Pancreas (tissue), 10 donors: ENCODE results near the gene OSTF1. TPM values are rescaled to one million over a fixed set of nuclear protein-coding genes. Genes with fewer than 3 reads are reported as not detected.
A peak's percentile ranks its signal among the peaks of the same experiment; 100 is the strongest.

ENCODE experiments used
- ATAC-seq, 4 donors: fragments of 200-7000 bp; cut with Tn5 transposase; one replicate each; pipeline versions ENCODE4 v1.8.0 to v1.9.1; 2020; ENCODE audit warnings: mild to moderate bottlenecking in 4 of 4, moderate library complexity in 4 of 4
- DNase-seq, 6 donors: peaks; one replicate each; pipeline ENCODE4 v3.0.0-alpha.2; 2020
- FAIRE-seq: peaks from 2 replicates; lab custom pipeline; 2012; peaks lifted over from hg19 to GRCh38; lab: Jason Lieb, UNC
- H3K27ac ChIP-seq, 4 donors: fragments of 200-600 bp; sonication (generic); 1 replicate in 3 of 4; 2 replicates in 1 of 4; pipeline versions ENCODE4 v1.5.0 to v1.8.0; 2020
- H3K27me3 ChIP-seq, 4 donors: fragments of 200-600 bp; one replicate each; pipeline ENCODE4 v1.8.0; 2021
- H3K36me3 ChIP-seq, 3 donors: fragments of 200-600 bp; sonication (generic) in 1 of 3; one replicate each; pipeline versions ENCODE4 v1.5.0 to v1.8.0; 2020 to 2021
- H3K4me1 ChIP-seq, 3 donors: fragments of 200-600 bp; one replicate each; pipeline ENCODE4 v1.8.0; 2021
- H3K4me3 ChIP-seq, 4 donors: fragments of 200-600 bp; sonication (generic) in 2 of 4; one replicate each; pipeline versions ENCODE4 v1.5.0 to v1.8.0; 2020 to 2021
- H3K9me3 ChIP-seq, 4 donors: fragments of 200-600 bp; one replicate each; pipeline ENCODE4 v1.8.0; 2021
- CTCF ChIP-seq, 4 donors: fragments of 200-600 bp; sonication (generic) in 3 of 4; IDR thresholded peaks; one replicate each; pipeline versions ENCODE4 v1.5.0 to v1.8.0; 2021; ENCODE audit warnings: antibody characterized with exemption in 4 of 4
- WGBS, 2 donors: extraction: QIAGEN DNeasy Blood & Tissue Kit; methylation state at CpG; one replicate each; pipeline ENCODE4 v1.1.7; 2013; 5-methylcytosine and 5-hydroxymethylcytosine counted together
- intact Hi-C, 3 donors: fragments of 100-400 bp; cut with DNase I; formaldehyde crosslinking; loops; one replicate each; pipeline versions ENCODE4 v1.11.1 to v1.14.2; 2022
- polyA plus RNA-seq, 2 donors: library from polyadenylated mRNA; stranded (reverse); fragments of 200-250 nt; gene quantifications; one replicate each; pipeline ENCODE4 v1.2.3, GENCODE V29; 2013
- total RNA-seq, 6 donors: library from RNA; stranded (reverse); fragmentation: NEBNext Ultra II Directional in 4 of 6; extraction: Animal tissue kit (Norgen Biotek cat#: 25700) in 4 of 6; gene quantifications; one replicate each; pipeline versions ENCODE4 v1.2.1 to v1.2.4, GENCODE V29; 2021 to 2023
- donor health status: healthy with polysubstance abuse.
- donor health status: DM: no; HTN: no; CAD: no; lungs with moderate emphysema.
- donor health status: DM: no; HTN: no; CAD: no.
- donor health status: control.
- donor health status: control.
- donor health status: Bipolar disorder and iron deficiency.
- donor health status: DM: yes; HTN: yes; CAD: no.
- donor health status: DM: no; HTN: no; CAD: no.
- donor health status: DM: no; HTN: no; CAD: no.
- donor health status: DM: yes; HTN: yes; CAD: no.

OSTF1 gene
- total and polyA plus RNA-seq, 8 donors, result 10.0 to 29.0 (median 12.5) TPM

GRCh38 chr9:75131700-75132099 is 43.4 kb downstream of the OSTF1 start:
- intact Hi-C loops, result no loop called here
- FAIRE-seq (no peak), DNase-seq (no peak), ATAC-seq (no peak)
- H3K36me3 ChIP-seq, result peaks cover 0 to 16% (median 3%) of the 10 kb centered on the region in 3 donors
- no peaks in the 10 kb centered on the region for H3K4me1 ChIP-seq
- no peaks in the 10 kb centered on the region for H3K27me3 ChIP-seq
- WGBS, 2 donors, result 94 to 98% methylated on average over 3 of the region's 3 CpGs
- no peak overlapping the region for H3K27ac ChIP-seq
- no peaks in the 10 kb centered on the region for H3K9me3 ChIP-seq
- no peak overlapping the region for H3K4me3 ChIP-seq
- TF ChIP-seq CTCF (IDR thresholded peaks at IDR 0.05), result no peak

- intact Hi-C loops, result no loop called here
- TF ChIP-seq CTCF (IDR thresholded peaks at IDR 0.05), result no peak
- DNase-seq (no peak), ATAC-seq (no peak), FAIRE-seq (no peak)
- Histone ChIP-seq H3K27me3 (no peaks in the 10 kb centered on the region), H3K27ac (no peak overlapping the region), H3K36me3 (peaks cover 0 to 16% (median 3%) of the 10 kb centered on the region in 3 donors), H3K4me3 (no peak overlapping the region), H3K4me1 (no peaks in the 10 kb centered on the region), H3K9me3 (no peaks in the 10 kb centered on the region)
- WGBS, 2 donors, result 86 to 87% methylated on average over 4 of the region's 4 CpGs
Observed at GRCh38 chr9:75132244-75132643, 43.9 kb downstream of the OSTF1 start.

- WGBS, 2 donors, result 97 to 100% methylated on average over 3 of the region's 3 CpGs
- intact Hi-C loops, result no loop called here
- FAIRE-seq, result no peak
Observed at GRCh38 chr9:75133396-75133795, 45.1 kb downstream of the OSTF1 start.

GRCh38 chr9:75134495-75134894 is 46.2 kb downstream of the OSTF1 start:
- FAIRE-seq (no peak), ATAC-seq (no peak), DNase-seq (no peak)
- H3K27ac ChIP-seq, result no peak overlapping the region
- no peak overlapping the region for H3K4me3 ChIP-seq
- 90 to 99% methylated on average over 2 of the region's 2 CpGs for WGBS, 2 donors
- H3K9me3 ChIP-seq, result no peaks in the 10 kb centered on the region
- peaks cover 0 to 22% (median 3%) of the 10 kb centered on the region in 3 donors for H3K36me3 ChIP-seq
- H3K27me3 ChIP-seq, result no peaks in the 10 kb centered on the region
- no peaks in the 10 kb centered on the region for H3K4me1 ChIP-seq
- TF ChIP-seq CTCF (IDR thresholded peaks at IDR 0.05), result no peak
- intact Hi-C loops, result no loop called here

More at GRCh38 chr9:75133396-75133795, 45.1 kb downstream of the OSTF1 start:
- no peak overlapping the region for H3K27ac ChIP-seq
- no peak overlapping the region for H3K4me3 ChIP-seq
- peaks cover 0 to 22% (median 3%) of the 10 kb centered on the region in 3 donors for H3K36me3 ChIP-seq
- no peaks in the 10 kb centered on the region for H3K4me1 ChIP-seq
- no peaks in the 10 kb centered on the region for H3K9me3 ChIP-seq
- ATAC-seq (no peak), DNase-seq (no peak)
- no peak for TF ChIP-seq CTCF (IDR thresholded peaks at IDR 0.05)
- no peaks in the 10 kb centered on the region for H3K27me3 ChIP-seq

- ATAC-seq, result no peak
Observed at GRCh38 chr9:75138260-75139040, 50.1 kb downstream of the OSTF1 start.

More at GRCh38 chr9:75138260-75139040, 50.1 kb downstream of the OSTF1 start:
- H3K4me1 ChIP-seq, result no peaks in the 10 kb centered on the region
- no peak overlapping the region for H3K27ac ChIP-seq
- DNase-seq, result no peak
- H3K36me3 ChIP-seq, result peaks cover 0 to 10% (median 3%) of the 10 kb centered on the region in 3 donors
- TF ChIP-seq CTCF (IDR thresholded peaks at IDR 0.05), result no peak
- no peaks in the 10 kb centered on the region for H3K27me3 ChIP-seq
- peak; percentile 64 for FAIRE-seq
- 61 to 68% methylated on average over 1 of the region's 1 CpG for WGBS, 2 donors
- intact Hi-C loops, result no loop called here
- no peaks in the 10 kb centered on the region for H3K9me3 ChIP-seq
- no peak overlapping the region for H3K4me3 ChIP-seq
